Measurements from ENCODE around the gene C1QTNF6.

- TF ChIP-seq CTCF (IDR thresholded peaks at IDR 0.05; ENCODE audit: insufficient read depth, low read depth, low read length) (no peak), EZH2 (IDR thresholded peaks at IDR 0.05; ENCODE audit: insufficient read depth, low read length) (no peak)
These were observed 29.1 kb downstream of the C1QTNF6 start for GRCh38 chr22:37158963-37159290.

All from astrocyte (in vitro differentiated cells and primary cell).